ENCODE measurements around the gene ASB18. TPM values are rescaled to one million over a fixed set of nuclear protein-coding genes. Genes with fewer than 3 reads are reported as not detected.

The ASB18 gene
- total RNA-seq, 4 donors from 2014 or later, result not detected

GRCh38 chr2:236215761-236216333, 48.4 kb downstream of the ASB18 start:
- H3K9me3 ChIP-seq, result no peaks in the 10 kb centered on the region
- H3K27ac ChIP-seq, result no peak overlapping the region
- DNase-seq (ENCODE audit: low spot score in 2 of 2), result no peak
- no peaks in the 10 kb centered on the region for H3K4me1 ChIP-seq
- H3K27me3 ChIP-seq, result peaks cover 0 to 33% of the 10 kb centered on the region in 2 donors
- no peak for TF ChIP-seq POLR2A (IDR thresholded peaks at IDR 0.05)
- TF ChIP-seq EP300 (IDR thresholded peaks at IDR 0.05), result no peak
- TF ChIP-seq, protein P1, sequence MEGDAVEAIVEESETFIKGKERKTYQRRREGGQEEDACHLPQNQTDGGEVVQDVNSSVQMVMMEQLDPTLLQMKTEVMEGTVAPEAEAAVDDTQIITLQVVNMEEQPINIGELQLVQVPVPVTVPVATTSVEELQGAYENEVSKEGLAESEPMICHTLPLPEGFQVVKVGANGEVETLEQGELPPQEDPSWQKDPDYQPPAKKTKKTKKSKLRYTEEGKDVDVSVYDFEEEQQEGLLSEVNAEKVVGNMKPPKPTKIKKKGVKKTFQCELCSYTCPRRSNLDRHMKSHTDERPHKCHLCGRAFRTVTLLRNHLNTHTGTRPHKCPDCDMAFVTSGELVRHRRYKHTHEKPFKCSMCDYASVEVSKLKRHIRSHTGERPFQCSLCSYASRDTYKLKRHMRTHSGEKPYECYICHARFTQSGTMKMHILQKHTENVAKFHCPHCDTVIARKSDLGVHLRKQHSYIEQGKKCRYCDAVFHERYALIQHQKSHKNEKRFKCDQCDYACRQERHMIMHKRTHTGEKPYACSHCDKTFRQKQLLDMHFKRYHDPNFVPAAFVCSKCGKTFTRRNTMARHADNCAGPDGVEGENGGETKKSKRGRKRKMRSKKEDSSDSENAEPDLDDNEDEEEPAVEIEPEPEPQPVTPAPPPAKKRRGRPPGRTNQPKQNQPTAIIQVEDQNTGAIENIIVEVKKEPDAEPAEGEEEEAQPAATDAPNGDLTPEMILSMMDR (IDR thresholded peaks at IDR 0.05), result no peak
- no peak overlapping the region for H3K4me3 ChIP-seq
- 93 to 94% methylated on average over 12 of the region's 12 CpGs for WGBS, 2 donors
- no peaks in the 10 kb centered on the region for H3K36me3 ChIP-seq

DNA sequence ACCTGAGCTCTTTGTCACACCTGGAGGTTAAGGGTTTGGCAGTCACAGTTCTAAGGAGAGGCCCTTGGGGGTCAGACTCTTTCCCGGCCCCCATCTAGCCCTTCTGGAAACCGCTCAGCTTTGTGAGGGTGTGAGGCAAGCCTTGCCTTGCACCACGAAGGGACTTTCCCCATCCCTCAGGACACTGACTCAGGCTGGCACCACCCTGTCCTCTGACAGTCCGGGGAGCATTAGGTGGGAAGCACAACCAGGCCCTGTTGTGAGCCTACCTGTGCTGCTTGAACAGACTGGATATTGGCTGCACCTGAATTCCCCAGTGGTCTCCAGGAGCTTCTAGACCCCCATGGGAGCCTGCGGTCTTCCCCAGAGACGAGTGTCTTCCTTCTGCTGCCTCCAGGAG, 49.0 kb downstream of the ASB18 start:
- 78 to 90% methylated on average over 6 of the region's 6 CpGs for WGBS, 2 donors
- H3K9me3 ChIP-seq, result no peaks in the 10 kb centered on the region
- H3K36me3 ChIP-seq, result no peaks in the 10 kb centered on the region

GRCh38 chr2:236214376-236214995, 49.7 kb downstream of the ASB18 start:
- peaks cover 0 to 33% of the 10 kb centered on the region in 2 donors for H3K27me3 ChIP-seq
- TF ChIP-seq POLR2A (IDR thresholded peaks at IDR 0.05), result no peak
- TF ChIP-seq, protein P1 (IDR thresholded peaks at IDR 0.05), result no peak
- no peak for TF ChIP-seq EP300 (IDR thresholded peaks at IDR 0.05)
- no peak for DNase-seq (ENCODE audit: low spot score in 2 of 2)
- H3K36me3 ChIP-seq, result no peaks in the 10 kb centered on the region
- H3K27ac ChIP-seq, result no peak overlapping the region
- 61 to 71% methylated on average over 46 to 61 of the region's 92 CpGs for WGBS, 2 donors
- H3K4me3 ChIP-seq, result no peak overlapping the region
- H3K4me1 ChIP-seq, result no peaks in the 10 kb centered on the region
- H3K9me3 ChIP-seq, result no peaks in the 10 kb centered on the region

More for the DNA sequence above, 49.0 kb downstream of the ASB18 start:
- no peak overlapping the region for H3K27ac ChIP-seq
- H3K4me3 ChIP-seq, result no peak overlapping the region
- DNase-seq (ENCODE audit: low spot score in 2 of 2), result no peak
- peaks cover 0 to 33% of the 10 kb centered on the region in 2 donors for H3K27me3 ChIP-seq
- TF ChIP-seq, protein P1 (IDR thresholded peaks at IDR 0.05), result no peak
- no peak for TF ChIP-seq POLR2A (IDR thresholded peaks at IDR 0.05)
- no peak for TF ChIP-seq EP300 (IDR thresholded peaks at IDR 0.05)
- H3K4me1 ChIP-seq, result no peaks in the 10 kb centered on the region

DNA sequence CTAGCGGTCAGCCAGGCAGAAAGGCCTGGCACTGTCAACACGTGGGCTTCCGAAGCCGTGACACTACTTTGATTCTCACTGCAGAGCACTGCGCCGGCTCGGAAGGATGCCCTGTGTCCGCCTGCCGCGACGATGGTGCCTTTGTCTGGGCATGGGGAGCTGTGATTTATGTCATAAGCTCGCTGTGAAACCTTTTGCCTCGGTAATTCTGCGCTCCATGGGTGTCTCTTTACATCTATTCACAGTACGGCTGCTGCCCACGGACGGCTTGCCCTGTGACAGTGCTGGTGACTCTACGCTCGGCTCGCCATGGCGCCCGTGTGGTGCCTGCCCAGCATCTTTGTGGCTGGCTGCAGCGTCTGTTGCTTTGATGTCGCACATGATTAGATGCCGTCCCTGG, 52.9 kb downstream of the ASB18 start:
- no peak for TF ChIP-seq POLR2A (IDR thresholded peaks at IDR 0.05)
- TF ChIP-seq, protein P1 (IDR thresholded peaks at IDR 0.05), result no peak
- no peak for TF ChIP-seq EP300 (IDR thresholded peaks at IDR 0.05)
- H3K27ac ChIP-seq, result no peak overlapping the region
- peaks cover 0 to 33% of the 10 kb centered on the region in 2 donors for H3K27me3 ChIP-seq
- no peaks in the 10 kb centered on the region for H3K36me3 ChIP-seq
- no peak overlapping the region for H3K4me3 ChIP-seq
- 61 to 62% methylated on average over 24 of the region's 25 CpGs for WGBS, 2 donors
- no peak for DNase-seq (ENCODE audit: low spot score in 2 of 2)
- no peaks in the 10 kb centered on the region for H3K4me1 ChIP-seq
- peaks cover 0 to 13% (median 0%) of the 10 kb centered on the region in 4 donors for H3K9me3 ChIP-seq

DNA sequence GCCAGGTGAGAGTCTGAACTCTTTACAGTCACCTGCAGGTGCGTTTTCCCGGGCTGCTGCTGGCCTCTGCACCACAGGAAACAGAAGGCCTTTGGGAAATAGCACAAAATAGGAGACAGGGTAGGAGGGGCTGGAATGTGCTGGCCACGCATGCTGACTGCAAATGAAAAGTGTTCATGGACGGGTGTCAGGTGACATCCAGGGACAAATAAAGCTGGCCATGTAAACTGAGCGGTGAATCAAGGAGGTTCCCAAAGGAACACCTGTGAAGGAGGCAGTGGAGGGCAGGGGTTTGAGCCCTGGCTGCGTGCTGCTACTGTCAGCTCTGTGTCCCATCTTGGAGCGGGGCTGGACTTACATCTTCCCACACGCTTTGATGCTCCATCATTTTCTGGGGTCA, 53.7 kb downstream of the ASB18 start:
- 62 to 68% methylated on average over 8 of the region's 8 CpGs for whole genome bisulfite sequencing, 2 donors

More for the DNA sequence above, 53.7 kb downstream of the ASB18 start:
- H3K4me3 ChIP-seq, result no peak overlapping the region
- H3K36me3 ChIP-seq, result no peaks in the 10 kb centered on the region
- no peaks in the 10 kb centered on the region for H3K4me1 ChIP-seq
- no peak for DNase-seq (ENCODE audit: low spot score in 2 of 2)
- no peak overlapping the region for H3K27ac ChIP-seq
- H3K27me3 ChIP-seq, result peaks cover 0 to 28% of the 10 kb centered on the region in 2 donors
- TF ChIP-seq POLR2A (IDR thresholded peaks at IDR 0.05), result no peak
- TF ChIP-seq, protein P1 (IDR thresholded peaks at IDR 0.05), result no peak
- TF ChIP-seq EP300 (IDR thresholded peaks at IDR 0.05), result no peak
- peaks cover 0 to 20% (median 0%) of the 10 kb centered on the region in 4 donors for H3K9me3 ChIP-seq

All from tibial nerve (tissue), 4 donors.